T-helper 9 cell (primary cell): ENCODE measurements around the gene NUDT8.

Experiments used
- DNase-seq: peaks from one replicate; pipeline ENCODE4 v3.0.0-alpha.2; 2020

The NUDT8 gene

GRCh38 chr11:67585911-67586310, 43.8 kb downstream of the NUDT8 start:
- DNase-seq, result no peak

DNA sequence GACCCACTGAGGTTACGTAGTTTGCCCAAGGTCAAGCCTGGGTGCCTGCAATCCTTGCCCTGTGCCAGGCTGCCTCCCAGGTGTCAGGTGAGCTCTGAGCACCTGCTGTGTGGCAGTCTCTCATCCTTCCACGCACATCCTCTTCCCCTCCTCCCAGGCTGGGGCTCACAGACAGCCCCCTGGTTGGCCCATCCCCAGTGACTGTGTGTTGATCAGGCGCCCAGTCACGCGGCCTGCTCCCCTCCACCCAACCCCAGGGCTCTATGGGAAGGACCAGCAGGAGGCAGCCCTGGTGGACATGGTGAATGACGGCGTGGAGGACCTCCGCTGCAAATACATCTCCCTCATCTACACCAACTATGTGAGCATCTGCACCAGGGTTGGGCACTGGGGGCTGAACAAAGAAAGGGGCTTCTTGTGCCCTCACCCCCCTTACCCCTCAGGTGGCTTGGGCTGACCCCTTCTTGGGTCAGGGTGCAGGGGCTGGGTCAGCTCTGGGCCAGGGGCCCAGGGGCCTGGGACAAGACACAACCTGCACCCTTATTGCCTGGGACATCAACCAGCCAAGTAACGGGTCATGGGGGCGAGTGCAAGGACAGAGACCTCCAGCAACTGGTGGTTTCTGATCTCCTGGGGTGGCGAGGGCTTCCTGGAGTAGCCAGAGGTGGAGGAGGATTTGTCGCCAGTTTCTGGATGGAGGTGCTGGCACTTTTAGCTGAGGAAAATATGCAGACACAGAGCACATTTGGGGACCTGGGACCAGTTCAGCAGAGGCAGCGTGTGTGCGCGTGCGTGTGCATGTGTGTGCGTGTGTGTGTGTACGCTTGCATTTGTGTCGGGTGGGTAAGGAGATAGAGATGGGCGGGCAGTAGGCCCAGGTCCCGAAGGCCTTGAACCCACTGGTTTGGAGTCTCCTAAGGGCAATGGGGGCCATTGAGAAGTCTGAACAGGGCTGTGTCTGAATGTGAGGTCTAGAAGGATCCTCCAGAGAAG, 44.6 kb downstream of the NUDT8 start:
- no peak for DNase-seq

- DNase-seq, result no peak
These were observed 45.4 kb downstream of the NUDT8 start for GRCh38 chr11:67584205-67584880.

- peak; percentile 70 for DNase-seq
These were observed 46.2 kb downstream of the NUDT8 start, which contains the start of gene GSTP1 for GRCh38 chr11:67583247-67584204. Gene GSTP1, plus strand, starts transcription at chr11:67583812. Its CDS starts 32 bp downstream, at chr11:67583844.

- no peak for DNase-seq
These were observed 47.7 kb downstream of the NUDT8 start for GRCh38 chr11:67582011-67582410.

DNA sequence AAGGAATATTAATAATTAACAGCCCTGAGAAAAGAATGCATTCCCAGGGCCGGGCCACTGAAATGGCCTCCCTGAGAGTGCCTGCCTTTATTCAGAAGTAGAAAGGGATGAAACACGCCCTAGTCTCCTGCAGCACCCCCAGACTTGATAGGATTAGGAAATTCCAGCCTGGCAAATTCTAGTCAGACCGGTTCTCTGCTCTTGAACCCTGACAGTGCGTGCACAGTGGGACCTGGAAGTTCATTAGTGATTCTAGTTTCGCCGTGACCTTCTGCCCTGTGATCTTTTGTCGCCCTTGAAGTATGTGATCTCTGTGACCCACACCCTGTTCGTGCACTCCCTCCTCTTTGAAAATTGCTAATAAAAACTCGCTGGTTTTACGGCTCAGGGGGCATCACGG, 48.3 kb downstream of the NUDT8 start:
- no peak for DNase-seq

GRCh38 chr11:67577951-67578350, 51.8 kb downstream of the NUDT8 start:
- no peak for DNase-seq
